Stomach (tissue), 9 donors: ENCODE data around the gene ADGRE2. TPM values are rescaled to one million over a fixed set of nuclear protein-coding genes. Genes with fewer than 3 reads are reported as not detected.
"Not testable (repeated sequence)": the region's sequence is repeated elsewhere in the genome, so short reads cannot be mapped to it uniquely, and the experiment has no call there.

ENCODE experiments used
- DNase-seq, 2 donors: peaks; one replicate each; pipeline versions ENCODE4 v3.0.0 to v3.0.0-alpha.2; 2013 to 2019
- H3K27ac ChIP-seq, 5 donors: fragments of 200-600 bp in 4 of 5; sonication (generic) in 4 of 5; one replicate each; pipeline ENCODE4 v1.5.1; 2013 to 2019; ENCODE audit warnings: mild to moderate bottlenecking in 1 of 5, moderate library complexity in 1 of 5
- H3K27me3 ChIP-seq, 3 donors: fragments of 200-600 bp; sonication (generic); one replicate each; pipeline ENCODE4 v1.5.1; 2017 to 2019; ENCODE audit warnings: mixed run types in 1 of 3
- H3K36me3 ChIP-seq, 4 donors: fragments of 200-600 bp; sonication (generic); 1 replicate in 3 of 4; 2 replicates in 1 of 4; pipeline ENCODE4 v1.5.1; 2016 to 2019
- H3K4me1 ChIP-seq, 4 donors: fragments of 200-600 bp; sonication (generic); one replicate each; pipeline ENCODE4 v1.5.1; 2016 to 2019
- H3K4me3 ChIP-seq, 4 donors: fragments of 200-600 bp; sonication (generic) in 3 of 4; one replicate each; pipeline ENCODE4 v1.5.1; 2016 to 2019; ENCODE audit warnings: mild to moderate bottlenecking in 1 of 4
- H3K9me3 ChIP-seq, 4 donors: fragments of 200-600 bp; sonication (generic); one replicate each; pipeline ENCODE4 v1.5.1; 2016 to 2019
- CTCF ChIP-seq, 7 experiments: fragments of 450-650 bp in 4 of 7; fragments of 200-600 bp in 3 of 7; sonication (generic) in 3 of 7; IDR thresholded peaks; one replicate each; pipeline ENCODE4 v1.5.1; 2016 to 2019; ENCODE audit warnings: antibody characterized with exemption in 7 of 7, control low read depth in 2 of 7, mild to moderate bottlenecking in 1 of 7
- EP300 ChIP-seq: sonication (generic); formaldehyde crosslinking; IDR thresholded peaks from one replicate; pipeline ENCODE4 v1.6.1; 2017; ENCODE audit warnings: antibody characterized with exemption
- POLR2A ChIP-seq, 4 donors: fragments of 450-650 bp; IDR thresholded peaks; one replicate each; pipeline ENCODE4 v1.6.1; 2016; ENCODE audit warnings: antibody characterized with exemption in 4 of 4, control low read depth in 2 of 4, mild to moderate bottlenecking in 1 of 4, moderate library complexity in 1 of 4
- POLR2AphosphoS5 ChIP-seq, 3 donors: sonication (generic); formaldehyde crosslinking; IDR thresholded peaks; one replicate each; pipeline ENCODE4 v1.6.1; 2016; ENCODE audit warnings: antibody characterized with exemption in 3 of 3
- WGBS, 5 donors: extraction: QIAGEN DNeasy Blood & Tissue Kit in 3 of 5; methylation state at CpG; one replicate each; pipeline versions ENCODE4 v1.1.5 to v1.1.7; 2013 to 2018; 5-methylcytosine and 5-hydroxymethylcytosine counted together
- intact Hi-C: fragments of 100-400 bp; cut with DNase I; formaldehyde crosslinking; loops from one replicate; pipeline ENCODE4 v1.15.1; 2023; ENCODE audit warnings: low total_unique reads
- polyA plus RNA-seq, 3 donors: library from polyadenylated mRNA; stranded (reverse); fragments of 200-250 nt; gene quantifications; one replicate each; pipeline ENCODE4 v1.2.3, GENCODE V29; 2013
- total RNA-seq, 5 donors: library from RNA; depleted of rRNA; stranded (reverse); fragments of >200 nt; gene quantifications; one replicate each; pipeline versions ENCODE4 v1.1.0 to v1.2.3, GENCODE V29; 2014 to 2016
- donor health status: healthy with polysubstance abuse.
- donor health status: Bipolar disorder and iron deficiency.
- donor health status: healthy.

The ADGRE2 gene
- total and polyA plus RNA-seq, 8 donors: 0.28 to 9.6 (median 1.7) TPM; not detected in 1

- no peak for TF ChIP-seq POLR2A (IDR thresholded peaks at IDR 0.05)
- TF ChIP-seq EP300: no peak
- TF ChIP-seq POLR2AphosphoS5 (IDR thresholded peaks at IDR 0.05): no peak
- no peak for TF ChIP-seq CTCF (IDR thresholded peaks at IDR 0.05)
- DNase-seq: no peak
- Histone ChIP-seq H3K4me3 (no peak overlapping the region), H3K9me3 (no peaks in the 10 kb centered on the region), H3K27me3 (peaks cover 0 to 13% (median 0%) of the 10 kb centered on the region in 3 donors), H3K4me1 (no peaks in the 10 kb centered on the region), H3K27ac (no peak overlapping the region), H3K36me3 (no peaks in the 10 kb centered on the region)
- 43 to 63% (median 56%) methylated on average over 5 of the region's 5 CpGs for WGBS, 5 donors
- intact Hi-C loops: no loop called here
These were observed 20.4 kb upstream of the ADGRE2 start for GRCh38 chr19:14798760-14799159.

- Histone ChIP-seq H3K36me3 (no peaks in the 10 kb centered on the region), H3K27ac (no peak overlapping the region), H3K4me1 (no peaks in the 10 kb centered on the region), H3K27me3 (peaks cover 0 to 13% (median 0%) of the 10 kb centered on the region in 3 donors), H3K4me3 (no peak overlapping the region), H3K9me3 (no peaks in the 10 kb centered on the region)
- DNase-seq: no peak
- WGBS, 5 donors: 89 to 94% (median 94%) methylated on average over 9 to 11 of the region's 11 CpGs
- no peak for TF ChIP-seq EP300
- no peak for TF ChIP-seq POLR2A (IDR thresholded peaks at IDR 0.05)
- no peak for TF ChIP-seq CTCF (IDR thresholded peaks at IDR 0.05)
- TF ChIP-seq POLR2AphosphoS5 (IDR thresholded peaks at IDR 0.05): no peak
- intact Hi-C loops: no loop called here
These were observed 17.7 kb upstream of the ADGRE2 start for GRCh38 chr19:14796021-14796420.

- Histone ChIP-seq H3K27ac (no peak overlapping the region), H3K4me1 (no peaks in the 10 kb centered on the region), H3K27me3 (peaks cover 0 to 13% (median 0%) of the 10 kb centered on the region in 3 donors), H3K9me3 (no peaks in the 10 kb centered on the region), H3K4me3 (no peak overlapping the region), H3K36me3 (no peaks in the 10 kb centered on the region)
- 78 to 86% (median 81%) methylated on average over 5 of the region's 5 CpGs for WGBS, 5 donors
- intact Hi-C loops: no loop called here
- no peak for DNase-seq
- no peak for TF ChIP-seq CTCF (IDR thresholded peaks at IDR 0.05)
- TF ChIP-seq EP300: no peak
- no peak for TF ChIP-seq POLR2AphosphoS5 (IDR thresholded peaks at IDR 0.05)
- TF ChIP-seq POLR2A (IDR thresholded peaks at IDR 0.05): no peak
These were observed 16.8 kb upstream of the ADGRE2 start for GRCh38 chr19:14795078-14795721.

GRCh38 chr19:14792250-14792649 lies 13.9 kb upstream of the ADGRE2 start:
- H3K4me1 ChIP-seq, H3K4me3 ChIP-seq, H3K9me3 ChIP-seq, H3K27ac ChIP-seq, DNase-seq, intact Hi-C loops, H3K36me3 ChIP-seq, H3K27me3 ChIP-seq: not testable (repeated sequence)
- WGBS, 5 donors: 74 to 82% (median 79%) methylated on average over 6 of the region's 6 CpGs

- intact Hi-C loops: no loop called here
- peak in 1 of 2 donors; percentile 43 for DNase-seq
- TF ChIP-seq POLR2A (IDR thresholded peaks at IDR 0.05): no peak
- peak in 2 of 7 experiments; percentile 4 to 42 for TF ChIP-seq CTCF (IDR thresholded peaks at IDR 0.05)
- Histone ChIP-seq H3K9me3 (no peaks in the 10 kb centered on the region), H3K4me1 (peaks cover 0 to 13% (median 0%) of the 10 kb centered on the region in 4 donors), H3K27me3 (peaks cover 0 to 44% (median 12%) of the 10 kb centered on the region in 3 donors), H3K4me3 (no peak overlapping the region), H3K27ac (no peak overlapping the region), H3K36me3 (no peaks in the 10 kb centered on the region)
- 15 to 28% (median 21%) methylated on average over 13 to 18 of the region's 18 CpGs for WGBS, 5 donors
These were observed 8.1 kb upstream of the ADGRE2 start for GRCh38 chr19:14786421-14786851.

- H3K9me3 ChIP-seq, intact Hi-C loops, H3K4me3 ChIP-seq, H3K36me3 ChIP-seq: not testable (repeated sequence)
- Histone ChIP-seq H3K27me3 (peaks cover 0 to 44% (median 12%) of the 10 kb centered on the region in 3 donors), H3K4me1 (peaks cover 0 to 13% (median 0%) of the 10 kb centered on the region in 4 donors), H3K27ac (peak overlapping the region in 3 of 5 donors; percentile 33 to 72 (median 56))
- WGBS, 5 donors: 52 to 71% (median 60%) methylated on average over 9 to 11 of the region's 11 CpGs
- DNase-seq: peak in 1 of 2 donors; percentile 26
These were observed 6.9 kb upstream of the ADGRE2 start for GRCh38 chr19:14785102-14785793.

GRCh38 chr19:14784730-14785101 lies 6.4 kb upstream of the ADGRE2 start:
- Histone ChIP-seq H3K27ac (peak overlapping the region in 3 of 5 donors; percentile 33 to 72 (median 56)), H3K4me1 (peaks cover 0 to 13% (median 0%) of the 10 kb centered on the region in 4 donors), H3K27me3 (peaks cover 0 to 46% (median 12%) of the 10 kb centered on the region in 3 donors)
- intact Hi-C loops, H3K9me3 ChIP-seq, H3K4me3 ChIP-seq, H3K36me3 ChIP-seq: not testable (repeated sequence)
- peak; percentile 30 to 41 for DNase-seq
- WGBS, 5 donors: 50 to 65% (median 61%) methylated on average over 9 to 10 of the region's 10 CpGs
